Anterior cingulate cortex (tissue), 58 donors: Measurements from ENCODE around the gene MLST8.
A peak's percentile ranks its signal among the peaks of the same experiment; 100 is the strongest.
"Not testable (repeated sequence)": the region's sequence is repeated elsewhere in the genome, so short reads cannot be mapped to it uniquely, and the experiment has no call there.

Experiments
- DNase-seq, 58 donors: peaks; one replicate each; lab custom pipeline; 2025; lab: John Stamatoyannopoulos, UW

Gene MLST8

GRCh38 chr16:2238838-2239675, 33.8 kb downstream of the MLST8 start:
- DNase-seq: no peak

GRCh38 chr16:2240331-2240730, 35.1 kb downstream of the MLST8 start:
- not testable (repeated sequence) for DNase-seq

- DNase-seq: peak in 4 of 58 donors; percentile 8 to 26 (median 19)
These were observed 37.3 kb downstream of the MLST8 start for GRCh38 chr16:2242598-2242997.

GRCh38 chr16:2243031-2243528, 37.8 kb downstream of the MLST8 start:
- DNase-seq: no peak

GRCh38 chr16:2243781-2244180, 38.5 kb downstream of the MLST8 start:
- DNase-seq: no peak

GRCh38 chr16:2244301-2244700, 39.0 kb downstream of the MLST8 start:
- DNase-seq: no peak

GRCh38 chr16:2244926-2245795, 39.9 kb downstream of the MLST8 start:
- DNase-seq: no peak

GRCh38 chr16:2246301-2246885, 41.1 kb downstream of the MLST8 start:
- DNase-seq: no peak

GRCh38 chr16:2250652-2251295, 45.5 kb downstream of the MLST8 start:
- no peak for DNase-seq

GRCh38 chr16:2251296-2252111, 46.2 kb downstream of the MLST8 start, which contains the start of gene ECI1:
Gene ECI1 (minus strand): TSS chr16:2251587. CDS start chr16:2251566, 21 bp downstream.
- peak; percentile 35 to 96 (median 88) for DNase-seq

- no peak for DNase-seq
These were observed 47.5 kb downstream of the MLST8 start for GRCh38 chr16:2252806-2253148.

- no peak for DNase-seq
These were observed 48.0 kb downstream of the MLST8 start for GRCh38 chr16:2253293-2253692.

GRCh38 chr16:2256531-2257140, 51.4 kb downstream of the MLST8 start:
- DNase-seq: peak in 8 of 58 donors; percentile 9 to 67 (median 22)

GRCh38 chr16:2257726-2258125, 52.5 kb downstream of the MLST8 start:
- peak in 3 of 58 donors; percentile 23 to 24 (median 23) for DNase-seq

GRCh38 chr16:2258530-2258929, 53.3 kb downstream of the MLST8 start:
- DNase-seq: not testable (repeated sequence)
